ENCODE measurements around the gene PHLDB3.

GRCh38 chr19:43504426-43505185, at the start of gene PHLDB3:
- TF ChIP-seq, protein P1, sequence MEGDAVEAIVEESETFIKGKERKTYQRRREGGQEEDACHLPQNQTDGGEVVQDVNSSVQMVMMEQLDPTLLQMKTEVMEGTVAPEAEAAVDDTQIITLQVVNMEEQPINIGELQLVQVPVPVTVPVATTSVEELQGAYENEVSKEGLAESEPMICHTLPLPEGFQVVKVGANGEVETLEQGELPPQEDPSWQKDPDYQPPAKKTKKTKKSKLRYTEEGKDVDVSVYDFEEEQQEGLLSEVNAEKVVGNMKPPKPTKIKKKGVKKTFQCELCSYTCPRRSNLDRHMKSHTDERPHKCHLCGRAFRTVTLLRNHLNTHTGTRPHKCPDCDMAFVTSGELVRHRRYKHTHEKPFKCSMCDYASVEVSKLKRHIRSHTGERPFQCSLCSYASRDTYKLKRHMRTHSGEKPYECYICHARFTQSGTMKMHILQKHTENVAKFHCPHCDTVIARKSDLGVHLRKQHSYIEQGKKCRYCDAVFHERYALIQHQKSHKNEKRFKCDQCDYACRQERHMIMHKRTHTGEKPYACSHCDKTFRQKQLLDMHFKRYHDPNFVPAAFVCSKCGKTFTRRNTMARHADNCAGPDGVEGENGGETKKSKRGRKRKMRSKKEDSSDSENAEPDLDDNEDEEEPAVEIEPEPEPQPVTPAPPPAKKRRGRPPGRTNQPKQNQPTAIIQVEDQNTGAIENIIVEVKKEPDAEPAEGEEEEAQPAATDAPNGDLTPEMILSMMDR (IDR thresholded peaks at IDR 0.05; ENCODE audit: insufficient read depth, low read length): no peak
- TF ChIP-seq POLR2AphosphoS5 (IDR thresholded peaks at IDR 0.05; ENCODE audit: low read depth): no peak
- no peak for TF ChIP-seq GABPA (IDR thresholded peaks at IDR 0.05; ENCODE audit: low read depth)
- TF ChIP-seq REST (IDR thresholded peaks at IDR 0.05; ENCODE audit: insufficient replicate concordance, low read depth): no peak

Data from HL-60 (cell line).